Measurements from ENCODE around the gene TP73. TPM values are rescaled to one million over a fixed set of nuclear protein-coding genes. Genes with fewer than 3 reads are reported as not detected.

The TP73 gene
- polyA plus RNA-seq, 1 donor from 2014 or later = not detected

GRCh38 chr1:3707298-3707938 lies 55.1 kb downstream of the TP73 start:
- H3K9me2 ChIP-seq (ENCODE audit: insufficient read depth, low read length) = no peaks in the 10 kb centered on the region
- H3K79me2 ChIP-seq (replicated peaks; ENCODE audit: insufficient read depth, low read length) = no peaks in the 10 kb centered on the region
- H2AFZ ChIP-seq (ENCODE audit: low read depth, low read length) = no peak overlapping the region
- H3K36me3 ChIP-seq (ENCODE audit: insufficient read depth, low read length) = no peaks in the 10 kb centered on the region
- no peaks in the 10 kb centered on the region for H3K9me3 ChIP-seq (ENCODE audit: low read length)
- TF ChIP-seq, protein P1, sequence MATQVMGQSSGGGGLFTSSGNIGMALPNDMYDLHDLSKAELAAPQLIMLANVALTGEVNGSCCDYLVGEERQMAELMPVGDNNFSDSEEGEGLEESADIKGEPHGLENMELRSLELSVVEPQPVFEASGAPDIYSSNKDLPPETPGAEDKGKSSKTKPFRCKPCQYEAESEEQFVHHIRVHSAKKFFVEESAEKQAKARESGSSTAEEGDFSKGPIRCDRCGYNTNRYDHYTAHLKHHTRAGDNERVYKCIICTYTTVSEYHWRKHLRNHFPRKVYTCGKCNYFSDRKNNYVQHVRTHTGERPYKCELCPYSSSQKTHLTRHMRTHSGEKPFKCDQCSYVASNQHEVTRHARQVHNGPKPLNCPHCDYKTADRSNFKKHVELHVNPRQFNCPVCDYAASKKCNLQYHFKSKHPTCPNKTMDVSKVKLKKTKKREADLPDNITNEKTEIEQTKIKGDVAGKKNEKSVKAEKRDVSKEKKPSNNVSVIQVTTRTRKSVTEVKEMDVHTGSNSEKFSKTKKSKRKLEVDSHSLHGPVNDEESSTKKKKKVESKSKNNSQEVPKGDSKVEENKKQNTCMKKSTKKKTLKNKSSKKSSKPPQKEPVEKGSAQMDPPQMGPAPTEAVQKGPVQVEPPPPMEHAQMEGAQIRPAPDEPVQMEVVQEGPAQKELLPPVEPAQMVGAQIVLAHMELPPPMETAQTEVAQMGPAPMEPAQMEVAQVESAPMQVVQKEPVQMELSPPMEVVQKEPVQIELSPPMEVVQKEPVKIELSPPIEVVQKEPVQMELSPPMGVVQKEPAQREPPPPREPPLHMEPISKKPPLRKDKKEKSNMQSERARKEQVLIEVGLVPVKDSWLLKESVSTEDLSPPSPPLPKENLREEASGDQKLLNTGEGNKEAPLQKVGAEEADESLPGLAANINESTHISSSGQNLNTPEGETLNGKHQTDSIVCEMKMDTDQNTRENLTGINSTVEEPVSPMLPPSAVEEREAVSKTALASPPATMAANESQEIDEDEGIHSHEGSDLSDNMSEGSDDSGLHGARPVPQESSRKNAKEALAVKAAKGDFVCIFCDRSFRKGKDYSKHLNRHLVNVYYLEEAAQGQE (IDR thresholded peaks at IDR 0.05; ENCODE audit: borderline replicate concordance) = no peak
- H3K4me2 ChIP-seq (ENCODE audit: low read length) = no peak overlapping the region
- peaks cover 3% of the 10 kb centered on the region for H3K27me3 ChIP-seq (ENCODE audit: insufficient read depth, low read depth, low read length)
- no peak overlapping the region for H3K9ac ChIP-seq (ENCODE audit: low read length)
- H3K27ac ChIP-seq (ENCODE audit: low read length) = no peak overlapping the region
- no peaks in the 10 kb centered on the region for H4K20me1 ChIP-seq (ENCODE audit: insufficient read depth)
- H3F3A ChIP-seq (ENCODE audit: insufficient read depth, low read length, poor library complexity, severe bottlenecking) = no peaks in the 10 kb centered on the region
- H3K4me3 ChIP-seq (ENCODE audit: low read length) = no peak overlapping the region

- Histone ChIP-seq H3K79me2 (replicated peaks; ENCODE audit: insufficient read depth, low read length) (no peaks in the 10 kb centered on the region), H3K27me3 (ENCODE audit: insufficient read depth, low read depth, low read length) (peaks cover 3% of the 10 kb centered on the region), H3K9me3 (ENCODE audit: low read length) (no peaks in the 10 kb centered on the region), H2AFZ (ENCODE audit: low read depth, low read length) (no peak overlapping the region), H3K9me2 (ENCODE audit: insufficient read depth, low read length) (no peaks in the 10 kb centered on the region), H3K4me3 (ENCODE audit: low read length) (no peak overlapping the region), H3K36me3 (ENCODE audit: insufficient read depth, low read length) (no peaks in the 10 kb centered on the region), H4K20me1 (ENCODE audit: insufficient read depth) (no peaks in the 10 kb centered on the region), H3F3A (ENCODE audit: insufficient read depth, low read length, poor library complexity, severe bottlenecking) (no peaks in the 10 kb centered on the region), H3K27ac (ENCODE audit: low read length) (no peak overlapping the region), H3K4me2 (ENCODE audit: low read length) (no peak overlapping the region), H3K9ac (ENCODE audit: low read length) (no peak overlapping the region)
- TF ChIP-seq, protein P1 (IDR thresholded peaks at IDR 0.05; ENCODE audit: borderline replicate concordance) = no peak
These were observed 55.6 kb downstream of the TP73 start for GRCh38 chr1:3707939-3708328.

- no peaks in the 10 kb centered on the region for H3K36me3 ChIP-seq (ENCODE audit: insufficient read depth, low read length)
- TF ChIP-seq EP300 (conservative IDR thresholded peaks at IDR 0.05; ENCODE audit: poor library complexity, severe bottlenecking) (no peak), EZH2 (IDR thresholded peaks at IDR 0.05; ENCODE audit: borderline replicate concordance, insufficient read depth, low read length, poor library complexity, severe bottlenecking) (no peak)
- H3K9me3 ChIP-seq (ENCODE audit: low read length) = no peaks in the 10 kb centered on the region
- no peak overlapping the region for H3K27ac ChIP-seq (ENCODE audit: low read length)
- H3K27me3 ChIP-seq (ENCODE audit: insufficient read depth, low read depth, low read length) = peaks cover 3% of the 10 kb centered on the region
- H3K4me3 ChIP-seq (ENCODE audit: low read length) = no peak overlapping the region
- no peak overlapping the region for H3K4me2 ChIP-seq (ENCODE audit: low read length)
- H3K9ac ChIP-seq (ENCODE audit: low read length) = no peak overlapping the region
- H3K79me2 ChIP-seq (replicated peaks; ENCODE audit: insufficient read depth, low read length) = no peaks in the 10 kb centered on the region
- no peaks in the 10 kb centered on the region for H3K9me2 ChIP-seq (ENCODE audit: insufficient read depth, low read length)
- H4K20me1 ChIP-seq (ENCODE audit: insufficient read depth) = no peaks in the 10 kb centered on the region
- no peaks in the 10 kb centered on the region for H3F3A ChIP-seq (ENCODE audit: insufficient read depth, low read length, poor library complexity, severe bottlenecking)
- no peak overlapping the region for H2AFZ ChIP-seq (ENCODE audit: low read depth, low read length)
These were observed 56.5 kb downstream of the TP73 start for GRCh38 chr1:3708791-3709190.

Measured in neural cell (in vitro differentiated cells).